ENCODE data around the gene ZNF791. TPM values are rescaled to one million over a fixed set of nuclear protein-coding genes. Genes with fewer than 3 reads are reported as not detected.

Gene ZNF791
- total and polyA plus RNA-seq, 8 donors, result 4.7 to 33.0 (median 18.4) TPM

DNA sequence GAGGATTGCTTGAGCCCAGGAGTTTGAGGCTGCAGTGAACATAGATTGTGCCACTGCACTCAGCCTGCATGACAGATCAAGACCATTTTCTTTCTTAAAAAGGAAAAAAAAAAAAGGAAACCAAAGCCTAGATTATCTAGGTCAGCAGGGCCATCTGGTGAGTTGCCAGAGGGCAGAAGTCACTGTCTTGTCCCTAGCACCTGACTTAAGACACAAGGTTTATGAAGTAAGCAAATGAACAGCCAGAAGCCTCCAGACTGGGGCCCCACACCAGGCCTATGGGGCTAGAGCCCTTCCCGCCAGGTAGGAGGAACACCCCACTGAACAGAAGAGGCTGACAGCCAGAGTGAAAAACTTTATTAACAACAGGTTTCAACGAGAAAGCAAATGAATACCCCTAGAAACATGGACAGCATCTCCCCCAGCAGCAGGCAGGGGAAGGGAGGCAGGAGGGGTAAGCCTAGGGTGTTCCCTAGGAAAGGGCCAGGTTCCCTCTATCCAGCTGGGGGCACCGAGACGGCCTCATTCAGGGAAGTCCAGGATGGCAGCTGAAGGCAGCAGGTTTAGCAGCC is 57.1 kb downstream of the ZNF791 start:
- no peak for DNase-seq
- peak overlapping the region in 3 of 5 donors; percentile 94 to 96 (median 96) for H3K27ac ChIP-seq
- no peak for TF ChIP-seq POLR2AphosphoS5 (IDR thresholded peaks at IDR 0.05)
- TF ChIP-seq POLR2A (IDR thresholded peaks at IDR 0.05), result no peak
- intact Hi-C loops (cut with DNase I; ENCODE audit: low total_unique reads), result no loop called here
- peaks cover 15 to 39% (median 36%) of the 10 kb centered on the region in 4 donors for H3K36me3 ChIP-seq
- H3K9me3 ChIP-seq, result no peaks in the 10 kb centered on the region
- no peaks in the 10 kb centered on the region for H3K27me3 ChIP-seq
- H3K4me1 ChIP-seq, result peaks cover 33 to 73% (median 60%) of the 10 kb centered on the region in 4 donors
- 67 to 82% (median 75%) methylated on average over 4 of the region's 4 CpGs for WGBS, 5 donors
- H3K4me3 ChIP-seq, result peak overlapping the region; percentile 78 to 97 (median 88)

DNA sequence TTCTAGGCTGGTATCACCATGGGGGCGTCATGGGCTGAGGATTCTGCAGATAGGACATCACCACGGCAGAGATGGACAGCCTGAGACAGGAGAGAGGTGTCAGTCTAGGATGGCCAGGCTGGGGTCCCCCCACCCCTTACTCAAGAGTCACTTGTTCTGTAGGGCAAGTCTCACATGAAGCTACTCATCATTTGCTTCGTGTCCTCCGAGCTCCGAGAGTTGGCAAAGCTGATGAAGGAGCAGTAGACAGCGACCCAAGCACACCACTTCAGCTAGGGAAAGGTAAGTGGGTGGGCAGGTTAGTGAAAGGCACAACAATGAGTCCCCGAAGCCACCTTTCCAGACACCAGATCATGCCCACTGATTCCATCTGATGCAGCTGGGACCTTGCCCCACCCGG is 57.6 kb downstream of the ZNF791 start:
- H3K27ac ChIP-seq, result peak overlapping the region in 4 of 5 donors; percentile 94 to 98 (median 96)
- no peaks in the 10 kb centered on the region for H3K27me3 ChIP-seq
- WGBS, 5 donors, result 58 to 69% (median 61%) methylated on average over 8 of the region's 8 CpGs
- intact Hi-C loops (cut with DNase I; ENCODE audit: low total_unique reads), result no loop called here
- DNase-seq, result no peak
- H3K36me3 ChIP-seq, result peaks cover 14 to 39% (median 36%) of the 10 kb centered on the region in 4 donors
- H3K4me3 ChIP-seq, result peak overlapping the region; percentile 78 to 97 (median 88)
- TF ChIP-seq POLR2A (IDR thresholded peaks at IDR 0.05) (no peak), POLR2AphosphoS5 (IDR thresholded peaks at IDR 0.05) (no peak), EP300 (IDR thresholded peaks at IDR 0.05) (no peak)
- TF ChIP-seq, protein P1, sequence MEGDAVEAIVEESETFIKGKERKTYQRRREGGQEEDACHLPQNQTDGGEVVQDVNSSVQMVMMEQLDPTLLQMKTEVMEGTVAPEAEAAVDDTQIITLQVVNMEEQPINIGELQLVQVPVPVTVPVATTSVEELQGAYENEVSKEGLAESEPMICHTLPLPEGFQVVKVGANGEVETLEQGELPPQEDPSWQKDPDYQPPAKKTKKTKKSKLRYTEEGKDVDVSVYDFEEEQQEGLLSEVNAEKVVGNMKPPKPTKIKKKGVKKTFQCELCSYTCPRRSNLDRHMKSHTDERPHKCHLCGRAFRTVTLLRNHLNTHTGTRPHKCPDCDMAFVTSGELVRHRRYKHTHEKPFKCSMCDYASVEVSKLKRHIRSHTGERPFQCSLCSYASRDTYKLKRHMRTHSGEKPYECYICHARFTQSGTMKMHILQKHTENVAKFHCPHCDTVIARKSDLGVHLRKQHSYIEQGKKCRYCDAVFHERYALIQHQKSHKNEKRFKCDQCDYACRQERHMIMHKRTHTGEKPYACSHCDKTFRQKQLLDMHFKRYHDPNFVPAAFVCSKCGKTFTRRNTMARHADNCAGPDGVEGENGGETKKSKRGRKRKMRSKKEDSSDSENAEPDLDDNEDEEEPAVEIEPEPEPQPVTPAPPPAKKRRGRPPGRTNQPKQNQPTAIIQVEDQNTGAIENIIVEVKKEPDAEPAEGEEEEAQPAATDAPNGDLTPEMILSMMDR (IDR thresholded peaks at IDR 0.05), result no peak
- no peaks in the 10 kb centered on the region for H3K9me3 ChIP-seq
- peaks cover 33 to 73% (median 60%) of the 10 kb centered on the region in 4 donors for H3K4me1 ChIP-seq

DNA sequence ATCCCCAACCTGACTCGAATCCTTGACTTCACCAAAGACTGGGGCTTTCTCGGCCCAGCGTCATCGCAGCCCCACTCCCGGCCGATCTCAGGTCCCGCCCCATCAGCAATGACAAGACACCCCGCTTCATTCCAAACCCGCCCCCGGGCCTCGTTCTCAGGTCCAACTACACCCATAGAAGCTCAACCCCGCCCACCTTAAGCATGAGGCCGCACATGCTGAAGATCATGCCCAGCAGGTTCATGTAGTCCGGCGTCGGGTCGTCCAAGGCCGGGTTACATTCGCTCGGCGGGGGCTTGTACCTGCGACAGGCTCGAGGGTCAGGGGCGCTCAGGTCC is 58.2 kb downstream of the ZNF791 start:
- Histone ChIP-seq H3K27ac (peak overlapping the region; percentile 92 to 98 (median 96)), H3K4me3 (peak overlapping the region; percentile 78 to 97 (median 88)), H3K27me3 (no peaks in the 10 kb centered on the region), H3K9me3 (no peaks in the 10 kb centered on the region), H3K4me1 (peaks cover 33 to 73% (median 60%) of the 10 kb centered on the region in 4 donors), H3K36me3 (peaks cover 14 to 39% (median 36%) of the 10 kb centered on the region in 4 donors)
- intact Hi-C loops (cut with DNase I; ENCODE audit: low total_unique reads), result no loop called here
- peak; percentile 35 to 78 for DNase-seq
- TF ChIP-seq EP300 (IDR thresholded peaks at IDR 0.05) (no peak), POLR2AphosphoS5 (IDR thresholded peaks at IDR 0.05) (no peak), POLR2A (IDR thresholded peaks at IDR 0.05) (no peak)
- TF ChIP-seq, protein P1 (IDR thresholded peaks at IDR 0.05), result no peak
- 0 to 1% (median 1%) methylated on average over 24 of the region's 24 CpGs for WGBS, 5 donors

DNA sequence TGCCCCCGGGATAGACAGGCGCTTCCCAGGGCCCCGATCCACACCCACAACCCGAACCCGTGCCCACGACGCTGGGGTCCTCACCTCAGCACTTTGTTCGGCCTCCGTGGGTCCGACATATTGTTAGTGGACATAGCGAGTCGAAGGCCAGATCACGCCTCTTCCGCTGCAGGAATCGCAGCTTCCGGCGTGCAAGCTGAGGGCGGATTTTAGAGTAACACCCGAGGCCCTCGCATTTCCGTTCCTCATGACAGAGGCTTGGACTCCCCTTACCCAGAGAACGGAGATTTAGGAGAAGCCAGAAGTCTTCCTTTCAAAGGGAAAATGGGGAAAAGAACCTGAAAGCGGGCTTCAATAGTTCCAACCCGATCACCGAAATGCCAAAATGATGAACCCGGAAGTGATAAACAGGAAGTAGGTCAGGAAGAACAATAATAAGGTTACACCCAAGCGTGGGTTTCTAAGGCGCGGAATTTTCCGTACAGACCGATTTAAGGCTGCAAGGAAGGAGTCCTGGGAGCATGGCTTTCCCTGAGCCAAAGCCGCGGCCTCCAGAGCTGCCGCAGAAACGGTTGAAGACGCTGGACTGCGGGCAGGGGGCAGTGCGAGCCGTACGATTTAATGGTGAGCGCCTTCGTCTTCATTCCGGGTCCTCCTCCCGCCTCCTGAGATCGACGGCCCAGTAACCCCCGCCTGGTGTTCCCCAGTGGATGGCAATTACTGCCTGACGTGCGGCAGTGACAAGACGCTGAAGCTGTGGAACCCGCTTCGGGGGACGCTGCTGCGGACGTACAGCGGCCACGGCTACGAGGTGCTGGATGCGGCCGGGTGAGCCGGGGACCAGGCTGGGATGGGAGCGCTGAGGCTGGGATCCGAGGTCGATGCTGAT is 58.8 kb downstream of the ZNF791 start:
- peaks cover 20 to 39% (median 36%) of the 10 kb centered on the region in 4 donors for H3K36me3 ChIP-seq
- no peaks in the 10 kb centered on the region for H3K9me3 ChIP-seq
- H3K4me1 ChIP-seq, result peaks cover 33 to 69% (median 59%) of the 10 kb centered on the region in 4 donors
- DNase-seq, result peak; percentile 85 to 94
- H3K27me3 ChIP-seq, result no peaks in the 10 kb centered on the region
- WGBS, 5 donors, result 0 to 1% (median 1%) methylated on average over 33 to 64 of the region's 64 CpGs
- peak overlapping the region; percentile 92 to 98 (median 96) for H3K27ac ChIP-seq
- TF ChIP-seq, protein P1 (IDR thresholded peaks at IDR 0.05), result peak in 1 of 7 experiments; percentile 17
- TF ChIP-seq EP300 (IDR thresholded peaks at IDR 0.05) (no peak), POLR2A (IDR thresholded peaks at IDR 0.05) (no peak), POLR2AphosphoS5 (IDR thresholded peaks at IDR 0.05) (peak; percentile 39 to 88 (median 64))
- H3K4me3 ChIP-seq, result peak overlapping the region; percentile 78 to 97 (median 88)
- intact Hi-C loops (cut with DNase I; ENCODE audit: low total_unique reads), result loop anchor here (10.0 kb wide), 1 partner anchor 105 kb away; no protein-coding TSS in a partner anchor

Data from stomach (tissue), 9 donors.